Measurements from ENCODE around the gene NHSL2. TPM values are rescaled to one million over a fixed set of nuclear protein-coding genes. Genes with fewer than 3 reads are reported as not detected.

Gene NHSL2
- total and polyA plus RNA-seq, 2 of the 13 experiments (the other 11 are each of a cell fraction or from before 2014, with no cell fraction given) = not detected

- ChIA-PET POLR2A (no interaction called here), CTCF (ENCODE audit: low intra/inter-chr PET ratio, low total read pairs) (no interaction called here)
- H4K20me1 ChIP-seq (ENCODE audit: insufficient read depth, low read length) = no peaks in the 10 kb centered on the region
- H3K27ac ChIP-seq (ENCODE audit: extremely low read length, insufficient read depth, low read length) = no peak overlapping the region
- H3K9me3 ChIP-seq (ENCODE audit: low read length) = no peaks in the 10 kb centered on the region
- no peak for TF ChIP-seq CERS6 (CRISPR knock-in tag; IDR thresholded peaks at IDR 0.05)
- TF ChIP-seq PCBP1 (IDR thresholded peaks at IDR 0.05; ENCODE audit: borderline replicate concordance, low read depth, low read length) = no peak
- no peak for TF ChIP-seq ZNF18 (CRISPR knock-in tag; IDR thresholded peaks at IDR 0.05; ENCODE audit: insufficient replicate concordance)
- TF ChIP-seq SP140L (CRISPR knock-in tag; IDR thresholded peaks at IDR 0.05; ENCODE audit: borderline replicate concordance) = no peak
- no peak for TF ChIP-seq TCF7 (IDR thresholded peaks at IDR 0.05; ENCODE audit: low read depth)
- TF ChIP-seq LRRFIP1 (CRISPR knock-in tag; conservative IDR thresholded peaks at IDR 0.05) = no peak
- H3K4me3 ChIP-seq (replicated peaks in 1 of 3; ENCODE audit: insufficient read depth in 1 of 3, low read depth in 2 of 3, low read length in 3 of 3) = no peak overlapping the region
- no peaks in the 10 kb centered on the region for H3K79me2 ChIP-seq (ENCODE audit: insufficient read depth, low read length)
- H3K4me2 ChIP-seq (ENCODE audit: low read depth, low read length) = no peak overlapping the region
- no TSS peak for BruUV-seq (replicated peaks)
- no CpG with 5 or more reads among the region's 2 CpGs for WGBS (ENCODE audit: low lambda C conversion rate)
- ATAC-seq (no peak), FAIRE-seq (no peak), DNase-seq (ENCODE audit: low spot score) (no peak)
- intact Hi-C loops (cut with micrococcal nuclease; ENCODE audit: unreplicated experiment) (no loop called here), in situ Hi-C loops (cut with HindIII; ENCODE audit: extremely low pct_ligation_motif_present, low pct_unique_long_range_greater_than_20kb) (loop anchor here (10.0 kb wide), 1 partner anchor 131 kb away; no protein-coding TSS in a partner anchor)
- H3K4me1 ChIP-seq (ENCODE audit: insufficient read depth, low read length) = no peaks in the 10 kb centered on the region
- H3K9ac ChIP-seq (ENCODE audit: insufficient read depth, low read depth, low read length) = no peak overlapping the region
- H3K36me3 ChIP-seq (replicated peaks in 1 of 2; ENCODE audit: control insufficient read depth in 1 of 2, insufficient read depth in 2 of 2, low read length in 2 of 2) = no peaks in the 10 kb centered on the region
- peaks cover 0 to 1% of the 10 kb centered on the region in 2 experiments; a peak in 1 of 5 replicates for H3K27me3 ChIP-seq (ENCODE audit: control insufficient read depth in 1 of 2, insufficient read depth in 2 of 2, low read length in 2 of 2)
- H2AFZ ChIP-seq (ENCODE audit: low read length) = no peak overlapping the region
These were observed 82.7 kb downstream of the NHSL2 start for GRCh38 chrX:71993371-71993770.

Data from HepG2 (cell line).